Astrocyte (in vitro differentiated cells and primary cell): ENCODE results near the gene MAN1C1.

ENCODE experiments used
- EZH2 ChIP-seq: IDR thresholded peaks from 2 replicates; pipeline ENCODE4 v1.6.1; 2012; ENCODE audit warnings: mild to moderate bottlenecking, low read length, inconsistent platforms; ENCODE audit not compliant: insufficient read depth
- TF ChIP-seq, protein P1 (sequence below): IDR thresholded peaks from 2 replicates; pipeline ENCODE4 v1.5.1; 2011; ENCODE audit warnings: low read depth, mild to moderate bottlenecking, inconsistent platforms, low read length, moderate library complexity; ENCODE audit not compliant: insufficient read depth

DNA sequence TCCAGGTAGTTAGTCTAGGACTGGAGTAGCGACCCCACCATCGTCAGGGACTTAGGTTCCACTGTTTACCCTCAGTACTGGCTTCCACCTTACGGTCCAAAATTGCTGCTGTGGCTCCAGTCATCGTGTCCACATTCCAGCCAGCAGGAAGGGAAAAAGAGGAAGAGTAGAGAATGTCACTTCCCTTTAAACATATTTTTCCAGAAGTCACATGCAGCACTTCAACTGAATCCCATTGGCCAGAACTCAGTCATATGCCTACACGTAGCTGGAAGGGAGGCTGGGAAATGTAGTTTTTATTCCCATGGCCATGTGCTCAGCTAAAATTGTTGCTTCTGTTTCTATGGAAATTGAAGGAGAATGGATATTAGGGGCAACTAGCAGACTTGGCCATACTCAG is 99.3 kb downstream of the MAN1C1 start:
- no peak for TF ChIP-seq EZH2
- TF ChIP-seq, protein P1, sequence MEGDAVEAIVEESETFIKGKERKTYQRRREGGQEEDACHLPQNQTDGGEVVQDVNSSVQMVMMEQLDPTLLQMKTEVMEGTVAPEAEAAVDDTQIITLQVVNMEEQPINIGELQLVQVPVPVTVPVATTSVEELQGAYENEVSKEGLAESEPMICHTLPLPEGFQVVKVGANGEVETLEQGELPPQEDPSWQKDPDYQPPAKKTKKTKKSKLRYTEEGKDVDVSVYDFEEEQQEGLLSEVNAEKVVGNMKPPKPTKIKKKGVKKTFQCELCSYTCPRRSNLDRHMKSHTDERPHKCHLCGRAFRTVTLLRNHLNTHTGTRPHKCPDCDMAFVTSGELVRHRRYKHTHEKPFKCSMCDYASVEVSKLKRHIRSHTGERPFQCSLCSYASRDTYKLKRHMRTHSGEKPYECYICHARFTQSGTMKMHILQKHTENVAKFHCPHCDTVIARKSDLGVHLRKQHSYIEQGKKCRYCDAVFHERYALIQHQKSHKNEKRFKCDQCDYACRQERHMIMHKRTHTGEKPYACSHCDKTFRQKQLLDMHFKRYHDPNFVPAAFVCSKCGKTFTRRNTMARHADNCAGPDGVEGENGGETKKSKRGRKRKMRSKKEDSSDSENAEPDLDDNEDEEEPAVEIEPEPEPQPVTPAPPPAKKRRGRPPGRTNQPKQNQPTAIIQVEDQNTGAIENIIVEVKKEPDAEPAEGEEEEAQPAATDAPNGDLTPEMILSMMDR = no peak
